Ovary (tissue), 9 donors: ENCODE results near the gene DPH7. TPM values are rescaled to one million over a fixed set of nuclear protein-coding genes. Genes with fewer than 3 reads are reported as not detected.
A peak's percentile ranks its signal among the peaks of the same experiment; 100 is the strongest.

Source experiments
- DNase-seq, 5 donors: peaks; one replicate each; pipeline ENCODE4 v3.0.0-alpha.2; 2019 to 2020
- H3K27ac ChIP-seq, 2 donors: fragments of 200-600 bp; one replicate each; pipeline versions ENCODE4 v1.5.1 to v1.8.0; 2019 to 2022
- H3K27me3 ChIP-seq: fragments of 200-600 bp; one replicate; pipeline ENCODE4 v1.8.0; 2022
- H3K36me3 ChIP-seq: fragments of 200-600 bp; sonication (generic); one replicate; pipeline ENCODE4 v1.5.1; 2019
- H3K4me1 ChIP-seq: one replicate; pipeline ENCODE4 v1.8.1; 2013; ENCODE audit warnings: mild to moderate bottlenecking, moderate library complexity; ENCODE audit not compliant: insufficient read depth
- H3K4me3 ChIP-seq: fragments of 200-600 bp; sonication (generic); one replicate; pipeline ENCODE4 v1.5.1; 2017
- H3K9me3 ChIP-seq, 2 donors: fragments of 200-600 bp in 1 of 2; sonication (generic) in 1 of 2; one replicate each; pipeline versions ENCODE4 v1.5.1 to v1.8.1; 2013 to 2019; ENCODE audit warnings: mild to moderate bottlenecking in 1 of 2, moderate library complexity in 1 of 2
- EP300 ChIP-seq: sonication (generic); formaldehyde crosslinking; IDR thresholded peaks from one replicate; pipeline ENCODE4 v1.6.1; 2017; ENCODE audit warnings: antibody characterized with exemption
- POLR2A ChIP-seq: fragments of 450-650 bp; IDR thresholded peaks from one replicate; pipeline ENCODE4 v1.6.1; 2017; ENCODE audit warnings: antibody characterized with exemption, mild to moderate bottlenecking, moderate library complexity
- WGBS, 3 donors: extraction: QIAGEN DNeasy Blood & Tissue Kit in 1 of 3; methylation state at CpG; one replicate each; pipeline versions ENCODE4 v1.1.5 to v1.1.7; 2013 to 2017; 5-methylcytosine and 5-hydroxymethylcytosine counted together
- intact Hi-C, 4 donors: fragments of 100-400 bp; cut with DNase I; formaldehyde crosslinking; loops; one replicate each; pipeline versions ENCODE4 v1.11.0 to v1.15.1; 2022 to 2023
- polyA plus RNA-seq, 2 donors: library from polyadenylated mRNA; stranded (reverse); fragments of 200-250 nt in 1 of 2; fragments of 350-450 nt in 1 of 2; fragmentation: Illumina TruSeq in 1 of 2; extraction: RNeasy Lipid Tissue Mini Kit (QIAGEN cat#74804) in 1 of 2; gene quantifications; one replicate each; pipeline ENCODE4 v1.2.3, GENCODE V29; 2013 to 2014
- total RNA-seq, 7 donors: library from RNA; depleted of rRNA in 2 of 7; stranded (reverse); fragments of >200 nt in 2 of 7; fragmentation: NEBNext Ultra II Directional in 3 of 7; extraction: Animal tissue kit (Norgen Biotek cat#: 25700) in 3 of 7; gene quantifications; one replicate each; pipeline versions ENCODE4 v1.1.0 to v1.2.4, GENCODE V29; 2016 to 2023
- TF ChIP-seq, protein P1 (sequence below), 3 donors: fragments of 450-650 bp in 2 of 3; fragments of 200-600 bp in 1 of 3; IDR thresholded peaks; one replicate each; pipeline versions ENCODE4 v1.5.1 to v1.8.0; 2016 to 2022; ENCODE audit warnings: antibody characterized with exemption in 3 of 3, mild to moderate bottlenecking in 1 of 3
- donor health status: DM: no; HTN: no; CAD: no; lungs with moderate emphysema.
- donor health status: DM: no; HTN: no; CAD: no.
- donor health status: Bipolar disorder and iron deficiency.
- donor health status: DM: yes; HTN: yes; CAD: no.
- donor health status: DM: no; HTN: no; CAD: no.
- donor health status: DM: yes; HTN: yes; CAD: no.

DPH7 gene
- total and polyA plus RNA-seq, 9 donors, result 15.4 to 38.2 (median 33.0) TPM

DNA sequence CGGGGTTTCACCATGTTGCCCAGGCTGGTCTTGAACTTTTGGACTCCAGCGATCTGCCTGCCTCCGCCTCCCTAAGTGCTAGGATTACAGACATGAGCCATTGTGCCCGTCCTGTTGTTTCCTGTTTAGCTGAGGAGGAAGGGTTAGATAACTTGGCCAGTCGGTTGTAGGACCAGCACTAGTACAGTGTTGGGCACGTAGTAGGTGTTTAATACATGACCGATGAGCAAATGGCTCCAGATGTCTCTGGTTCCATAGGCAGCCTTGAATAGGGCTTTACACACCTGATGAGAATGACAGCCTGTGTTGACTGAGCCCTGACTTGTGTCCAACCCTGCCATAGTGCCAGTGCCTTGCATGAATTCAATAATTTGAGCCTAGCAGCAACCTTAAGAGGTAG is 41.9 kb upstream of the DPH7 start:
- H3K4me1 ChIP-seq, result peaks cover 16% of the 10 kb centered on the region
- intact Hi-C loops, result loop anchor here in 1 of 4 donors (10.0 kb wide), 1 partner anchor 84 kb away; no protein-coding TSS in a partner anchor
- no peaks in the 10 kb centered on the region for H3K36me3 ChIP-seq
- no peaks in the 10 kb centered on the region for H3K27me3 ChIP-seq
- H3K9me3 ChIP-seq, result no peaks in the 10 kb centered on the region
- TF ChIP-seq, protein P1, sequence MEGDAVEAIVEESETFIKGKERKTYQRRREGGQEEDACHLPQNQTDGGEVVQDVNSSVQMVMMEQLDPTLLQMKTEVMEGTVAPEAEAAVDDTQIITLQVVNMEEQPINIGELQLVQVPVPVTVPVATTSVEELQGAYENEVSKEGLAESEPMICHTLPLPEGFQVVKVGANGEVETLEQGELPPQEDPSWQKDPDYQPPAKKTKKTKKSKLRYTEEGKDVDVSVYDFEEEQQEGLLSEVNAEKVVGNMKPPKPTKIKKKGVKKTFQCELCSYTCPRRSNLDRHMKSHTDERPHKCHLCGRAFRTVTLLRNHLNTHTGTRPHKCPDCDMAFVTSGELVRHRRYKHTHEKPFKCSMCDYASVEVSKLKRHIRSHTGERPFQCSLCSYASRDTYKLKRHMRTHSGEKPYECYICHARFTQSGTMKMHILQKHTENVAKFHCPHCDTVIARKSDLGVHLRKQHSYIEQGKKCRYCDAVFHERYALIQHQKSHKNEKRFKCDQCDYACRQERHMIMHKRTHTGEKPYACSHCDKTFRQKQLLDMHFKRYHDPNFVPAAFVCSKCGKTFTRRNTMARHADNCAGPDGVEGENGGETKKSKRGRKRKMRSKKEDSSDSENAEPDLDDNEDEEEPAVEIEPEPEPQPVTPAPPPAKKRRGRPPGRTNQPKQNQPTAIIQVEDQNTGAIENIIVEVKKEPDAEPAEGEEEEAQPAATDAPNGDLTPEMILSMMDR (IDR thresholded peaks at IDR 0.05), result no peak
- TF ChIP-seq POLR2A (no peak), EP300 (no peak)
- DNase-seq, result no peak
- H3K4me3 ChIP-seq, result no peak overlapping the region
- no peak overlapping the region for H3K27ac ChIP-seq
- 63 to 75% (median 65%) methylated on average over 7 of the region's 7 CpGs for WGBS, 3 donors

DNA sequence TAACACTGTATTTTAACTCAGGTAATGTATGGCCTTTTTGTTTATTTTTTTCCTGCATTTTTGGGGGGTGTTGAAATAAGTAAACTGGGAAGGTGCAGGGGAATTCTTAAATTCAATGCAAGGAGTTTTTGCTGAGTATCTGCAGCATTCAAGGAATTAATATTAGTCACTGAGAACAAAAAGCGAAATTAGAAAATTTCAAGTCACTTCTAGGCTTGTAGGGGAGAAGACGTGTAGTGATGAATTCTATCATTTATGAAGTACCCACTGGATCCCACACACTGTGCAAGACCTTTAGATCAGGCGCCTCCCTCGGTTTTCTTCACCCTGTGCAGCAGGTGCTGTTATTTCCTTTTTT is 41.3 kb upstream of the DPH7 start:
- H3K27me3 ChIP-seq, result no peaks in the 10 kb centered on the region
- H3K36me3 ChIP-seq, result no peaks in the 10 kb centered on the region
- TF ChIP-seq EP300, result no peak
- TF ChIP-seq, protein P1 (IDR thresholded peaks at IDR 0.05), result no peak
- no peak for TF ChIP-seq POLR2A
- no peaks in the 10 kb centered on the region for H3K9me3 ChIP-seq
- H3K4me1 ChIP-seq, result peaks cover 15% of the 10 kb centered on the region
- no peak for DNase-seq
- intact Hi-C loops, result loop anchor here in 1 of 4 donors (10.0 kb wide), 1 partner anchor 85 kb away; no protein-coding TSS in a partner anchor
- H3K27ac ChIP-seq, result no peak overlapping the region
- H3K4me3 ChIP-seq, result peak overlapping the region; percentile 66
- WGBS, 3 donors, result 34 to 43% (median 35%) methylated on average over 4 of the region's 4 CpGs

DNA sequence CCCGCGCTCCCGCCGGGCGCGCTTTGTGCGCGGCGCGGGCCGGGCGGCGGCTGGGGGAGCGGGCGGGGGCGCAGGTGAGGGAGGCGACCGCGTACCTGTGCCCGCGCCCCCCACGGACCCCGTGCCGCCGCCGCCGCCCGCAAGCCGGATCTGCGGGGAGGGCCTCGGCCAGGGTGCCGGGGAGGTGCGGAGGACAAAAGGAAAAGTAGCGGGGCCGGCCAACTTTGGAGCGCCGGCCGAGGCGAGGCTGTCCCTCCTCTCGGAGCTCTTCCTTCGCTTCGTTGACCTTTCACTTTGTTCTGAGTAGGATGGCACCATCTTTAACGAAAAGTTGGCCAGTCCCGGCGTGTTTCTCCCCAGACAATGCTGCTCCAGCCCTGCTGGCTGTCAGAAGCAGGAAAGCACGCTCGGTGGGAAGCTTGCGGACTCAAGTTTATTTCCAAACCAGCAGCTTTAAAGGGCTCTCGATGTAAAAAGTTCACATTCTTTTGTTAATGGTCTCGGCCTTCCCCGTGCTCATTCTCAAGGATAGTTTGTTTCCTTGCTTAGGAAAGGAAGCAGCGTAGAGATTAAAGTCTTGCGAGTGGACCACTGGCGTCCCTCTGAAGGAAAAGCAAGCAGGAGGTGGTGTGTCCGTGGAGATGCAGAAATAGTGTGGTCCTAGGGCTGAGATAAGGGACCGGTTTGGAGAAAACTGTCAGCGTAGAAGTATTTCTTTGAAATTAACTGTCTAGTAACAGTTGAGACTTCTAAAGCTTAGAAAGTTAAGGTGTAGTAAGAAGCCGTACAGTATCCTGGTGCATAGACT is 40.7 kb upstream of the DPH7 start:
- intact Hi-C loops, result loop anchor here in 1 of 4 donors (10.0 kb wide), 1 partner anchor 85 kb away; no protein-coding TSS in a partner anchor
- Histone ChIP-seq H3K9me3 (no peaks in the 10 kb centered on the region), H3K36me3 (no peaks in the 10 kb centered on the region), H3K27ac (peak overlapping the region in 1 of 2 donors; percentile 66), H3K27me3 (no peaks in the 10 kb centered on the region), H3K4me1 (peaks cover 15% of the 10 kb centered on the region), H3K4me3 (peak overlapping the region; percentile 66)
- WGBS, 3 donors, result 0 to 1% (median 1%) methylated on average over 33 to 58 of the region's 58 CpGs
- TF ChIP-seq POLR2A (no peak), EP300 (no peak)
- TF ChIP-seq, protein P1 (IDR thresholded peaks at IDR 0.05), result no peak
- DNase-seq, result peak in 4 of 5 donors; percentile 42 to 61 (median 58)

DNA sequence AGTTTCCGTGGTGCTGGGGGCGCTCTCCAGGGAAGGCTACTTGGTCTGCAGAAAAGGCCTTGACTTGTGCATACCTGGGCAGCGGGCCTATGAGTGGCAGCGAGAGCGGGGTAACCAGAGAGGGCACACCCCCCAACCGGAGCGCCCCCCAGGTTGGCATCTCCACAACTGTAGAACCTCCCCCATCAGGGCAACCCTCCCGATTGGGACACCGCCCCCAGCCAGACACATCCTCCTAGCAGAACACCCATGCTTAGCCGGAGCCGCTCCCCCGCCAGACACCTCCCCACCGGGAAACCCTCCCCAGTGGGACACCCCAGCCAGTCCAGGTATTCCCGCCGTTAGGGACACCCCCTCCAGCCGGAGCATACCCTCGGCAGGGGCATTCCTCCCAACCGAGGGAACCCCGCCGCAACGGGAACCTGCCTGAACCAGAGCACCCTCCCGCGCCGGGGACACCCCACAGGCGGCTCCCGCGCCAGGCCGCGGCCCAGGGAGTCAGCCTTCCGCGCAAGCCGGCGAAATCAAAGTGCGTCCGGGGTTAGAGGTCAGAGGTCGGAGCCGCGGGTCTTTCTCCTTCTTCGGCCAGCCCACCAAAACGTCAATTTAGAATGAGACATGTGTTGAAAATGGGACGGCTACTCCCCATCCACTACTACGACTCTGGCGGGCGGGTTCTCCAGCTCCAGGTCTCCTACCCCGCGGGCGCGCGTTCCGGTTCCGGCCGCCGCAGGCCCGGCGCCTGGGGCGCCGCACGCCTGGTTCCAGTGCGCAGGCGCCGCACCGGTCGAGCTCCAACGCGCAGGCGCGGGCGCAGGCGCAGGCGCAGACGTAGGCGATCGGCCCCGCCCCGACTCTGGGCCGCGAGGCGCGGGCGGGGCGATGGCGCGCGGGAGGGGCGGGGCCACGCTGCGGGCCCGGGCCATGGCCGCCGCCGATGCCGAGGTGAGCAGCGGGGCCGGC is 39.7 kb upstream of the DPH7 start, which contains the start of gene EHMT1:
EHMT1 (plus strand) TSS at position 901 of the 963 bp plus-strand sequence; CDS start at position 925, 24 bp downstream.
- Histone ChIP-seq H3K36me3 (no peaks in the 10 kb centered on the region), H3K4me1 (peaks cover 15% of the 10 kb centered on the region), H3K9me3 (no peaks in the 10 kb centered on the region), H3K27ac (peak within 1 kb of the TSS; percentile 7 to 66), H3K27me3 (no peaks in the 10 kb centered on the region), H3K4me3 (peak within 1 kb of the TSS; percentile 97)
- intact Hi-C loops, result no loop called here
- DNase-seq, result peak; percentile 84 to 95 (median 90)
- TF ChIP-seq POLR2A, result peak; percentile 48
- TF ChIP-seq, protein P1 (IDR thresholded peaks at IDR 0.05), result no peak
- TF ChIP-seq EP300, result no peak
- WGBS, 3 donors, result 0% methylated on average over 42 to 92 of the region's 94 CpGs
